Nephron progenitor cell (in vitro differentiated cells): ENCODE measurements around the gene RPS3.
"Not testable (repeated sequence)": the region's sequence is repeated elsewhere in the genome, so short reads cannot be mapped to it uniquely, and the experiment has no call there.

Experiments used
- DNase-seq: peaks from one replicate; pipeline ENCODE4 v3.0.0; 2021
- H3K27ac Mint-ChIP-seq: 2 replicates; pipeline ENCODE4 v1.8.0; 2021; ENCODE audit warnings: mild to moderate bottlenecking, moderate library complexity, mixed read lengths
- H3K27me3 Mint-ChIP-seq: 2 replicates; pipeline ENCODE4 v1.8.0; 2021; ENCODE audit warnings: mild to moderate bottlenecking, low read depth, mixed read lengths; ENCODE audit not compliant: poor library complexity
- H3K36me3 Mint-ChIP-seq: 2 replicates; pipeline ENCODE4 v1.8.0; 2021; ENCODE audit warnings: low read depth, mixed read lengths
- H3K4me1 Mint-ChIP-seq: 2 replicates; pipeline ENCODE4 v1.8.0; 2021; ENCODE audit warnings: mixed read lengths
- H3K4me3 Mint-ChIP-seq: 2 replicates; pipeline ENCODE4 v1.8.0; 2021; ENCODE audit warnings: mild to moderate bottlenecking, moderate library complexity, mixed read lengths
- H3K9me3 Mint-ChIP-seq: 2 replicates; pipeline ENCODE4 v1.8.0; 2021; ENCODE audit warnings: mild to moderate bottlenecking, moderate library complexity, mixed read lengths
- TF ChIP-seq, protein P1 (sequence below): fragments of 200-600 bp; sonication (generic); IDR thresholded peaks from 2 replicates; pipeline ENCODE4 v1.5.0; 2021; ENCODE audit warnings: antibody characterized with exemption

The RPS3 gene

DNA sequence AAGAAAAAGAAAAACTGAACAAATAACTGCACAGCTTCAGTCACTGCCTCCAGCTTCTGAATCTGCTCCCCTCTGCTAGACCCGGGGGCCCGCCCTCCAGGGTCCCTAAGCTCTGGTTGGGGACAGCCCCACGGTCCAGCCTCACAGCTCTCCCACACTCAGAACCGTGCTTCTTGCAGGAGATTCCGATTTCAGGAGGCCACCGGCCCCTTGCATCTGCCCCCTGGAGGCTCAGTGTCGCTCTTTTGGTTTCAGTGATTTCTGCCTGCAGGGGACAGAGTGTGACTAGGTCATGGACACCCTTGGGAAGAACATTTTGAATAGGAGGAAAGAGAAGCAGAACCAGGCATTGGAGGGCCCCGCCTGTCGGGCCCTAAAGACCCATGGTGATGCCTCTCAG, 23.1 kb upstream of the RPS3 start:
- no peaks in the 10 kb centered on the region for H3K36me3 Mint-ChIP-seq
- DNase-seq = no peak
- no peak overlapping the region for H3K4me3 Mint-ChIP-seq
- TF ChIP-seq, protein P1, sequence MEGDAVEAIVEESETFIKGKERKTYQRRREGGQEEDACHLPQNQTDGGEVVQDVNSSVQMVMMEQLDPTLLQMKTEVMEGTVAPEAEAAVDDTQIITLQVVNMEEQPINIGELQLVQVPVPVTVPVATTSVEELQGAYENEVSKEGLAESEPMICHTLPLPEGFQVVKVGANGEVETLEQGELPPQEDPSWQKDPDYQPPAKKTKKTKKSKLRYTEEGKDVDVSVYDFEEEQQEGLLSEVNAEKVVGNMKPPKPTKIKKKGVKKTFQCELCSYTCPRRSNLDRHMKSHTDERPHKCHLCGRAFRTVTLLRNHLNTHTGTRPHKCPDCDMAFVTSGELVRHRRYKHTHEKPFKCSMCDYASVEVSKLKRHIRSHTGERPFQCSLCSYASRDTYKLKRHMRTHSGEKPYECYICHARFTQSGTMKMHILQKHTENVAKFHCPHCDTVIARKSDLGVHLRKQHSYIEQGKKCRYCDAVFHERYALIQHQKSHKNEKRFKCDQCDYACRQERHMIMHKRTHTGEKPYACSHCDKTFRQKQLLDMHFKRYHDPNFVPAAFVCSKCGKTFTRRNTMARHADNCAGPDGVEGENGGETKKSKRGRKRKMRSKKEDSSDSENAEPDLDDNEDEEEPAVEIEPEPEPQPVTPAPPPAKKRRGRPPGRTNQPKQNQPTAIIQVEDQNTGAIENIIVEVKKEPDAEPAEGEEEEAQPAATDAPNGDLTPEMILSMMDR = no peak
- H3K27ac Mint-ChIP-seq = no peak overlapping the region
- H3K9me3 Mint-ChIP-seq = no peaks in the 10 kb centered on the region
- H3K27me3 Mint-ChIP-seq = peaks cover 23% of the 10 kb centered on the region
- peaks cover 7% of the 10 kb centered on the region for H3K4me1 Mint-ChIP-seq

DNA sequence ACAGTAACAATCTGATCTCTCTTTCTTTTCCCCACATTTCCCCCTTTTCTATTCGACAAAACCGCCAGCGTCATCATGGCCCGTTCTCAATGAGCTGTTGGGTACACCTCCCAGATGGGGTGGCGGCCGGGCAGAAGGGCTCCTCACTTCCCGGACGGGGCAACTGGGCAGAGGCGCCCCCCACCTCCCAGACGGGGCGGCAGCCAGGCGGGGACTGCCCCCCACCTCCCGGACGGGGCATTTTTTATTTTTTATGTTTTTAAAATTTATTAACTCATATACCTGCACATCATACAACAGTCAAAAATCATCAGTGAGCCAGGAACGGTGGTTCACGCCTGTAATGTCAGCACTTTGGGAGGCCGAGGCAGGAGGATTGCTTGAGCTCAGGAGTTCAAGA, 20.5 kb upstream of the RPS3 start:
- H3K4me1 Mint-ChIP-seq, DNase-seq, H3K36me3 Mint-ChIP-seq, H3K27ac Mint-ChIP-seq, H3K4me3 Mint-ChIP-seq, H3K9me3 Mint-ChIP-seq: not testable (repeated sequence)
- H3K27me3 Mint-ChIP-seq = peaks cover 16% of the 10 kb centered on the region

DNA sequence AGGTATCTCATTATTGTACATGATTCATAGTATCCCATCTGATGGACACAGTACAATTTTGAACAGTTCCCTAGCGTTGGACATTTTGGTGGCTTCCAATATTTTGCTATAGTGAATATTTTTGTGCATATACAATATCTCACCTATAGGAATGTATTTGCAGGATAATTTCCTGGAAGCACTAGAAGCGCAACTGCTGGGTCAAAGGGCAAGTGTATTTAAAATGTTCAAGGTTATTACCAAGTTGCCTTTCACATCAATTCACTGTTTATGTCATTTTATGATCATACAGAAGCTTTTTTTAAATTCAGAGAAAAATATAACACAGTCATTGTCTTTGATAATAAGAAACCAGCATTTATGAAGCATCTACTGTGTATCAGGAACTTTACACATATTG, 19.1 kb upstream of the RPS3 start:
- peaks cover 29% of the 10 kb centered on the region for H3K27me3 Mint-ChIP-seq
- H3K36me3 Mint-ChIP-seq = no peaks in the 10 kb centered on the region
- peaks cover 12% of the 10 kb centered on the region for H3K4me1 Mint-ChIP-seq
- no peak overlapping the region for H3K27ac Mint-ChIP-seq
- H3K9me3 Mint-ChIP-seq = no peaks in the 10 kb centered on the region
- no peak overlapping the region for H3K4me3 Mint-ChIP-seq
- DNase-seq = no peak
- TF ChIP-seq, protein P1 = no peak

DNA sequence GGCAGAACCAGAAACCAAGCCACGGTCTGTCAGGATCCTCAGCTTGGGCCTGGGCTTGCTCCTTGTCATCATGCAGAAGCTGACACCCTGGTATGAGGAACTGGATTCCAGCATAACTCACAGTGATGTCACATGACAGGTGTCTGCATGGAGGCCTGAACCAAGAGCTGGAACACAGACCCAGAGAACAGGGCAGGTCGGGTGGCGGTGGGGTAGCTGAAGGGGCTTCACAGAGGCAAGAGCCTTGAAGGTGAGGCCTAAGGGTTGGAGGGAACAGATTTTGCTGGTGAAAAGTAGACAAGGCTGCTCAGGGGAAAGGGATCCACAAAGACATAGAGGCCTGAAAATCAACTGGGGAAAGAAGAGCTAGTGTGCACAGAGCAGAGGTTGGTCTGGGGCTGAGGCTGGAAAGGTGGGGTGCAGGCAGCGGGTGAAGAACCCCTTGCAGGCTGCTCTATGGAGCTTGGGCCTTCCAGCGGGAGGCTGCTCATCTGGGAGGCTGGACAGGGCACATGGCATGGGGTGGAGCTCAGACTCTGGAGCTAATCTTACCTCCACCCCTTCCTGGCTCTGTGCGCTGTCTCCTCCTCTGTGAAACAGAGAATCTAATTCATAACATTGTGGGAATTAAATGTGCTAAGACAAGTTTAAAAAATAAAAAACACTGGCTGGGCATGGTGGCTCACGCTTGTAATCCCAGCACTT, 18.4 kb upstream of the RPS3 start:
- no peaks in the 10 kb centered on the region for H3K9me3 Mint-ChIP-seq
- peaks cover 27% of the 10 kb centered on the region for H3K27me3 Mint-ChIP-seq
- H3K4me3 Mint-ChIP-seq = no peak overlapping the region
- peaks cover 12% of the 10 kb centered on the region for H3K4me1 Mint-ChIP-seq
- TF ChIP-seq, protein P1 = no peak
- H3K27ac Mint-ChIP-seq = peak overlapping the region; percentile 46
- no peaks in the 10 kb centered on the region for H3K36me3 Mint-ChIP-seq
- no peak for DNase-seq

DNA sequence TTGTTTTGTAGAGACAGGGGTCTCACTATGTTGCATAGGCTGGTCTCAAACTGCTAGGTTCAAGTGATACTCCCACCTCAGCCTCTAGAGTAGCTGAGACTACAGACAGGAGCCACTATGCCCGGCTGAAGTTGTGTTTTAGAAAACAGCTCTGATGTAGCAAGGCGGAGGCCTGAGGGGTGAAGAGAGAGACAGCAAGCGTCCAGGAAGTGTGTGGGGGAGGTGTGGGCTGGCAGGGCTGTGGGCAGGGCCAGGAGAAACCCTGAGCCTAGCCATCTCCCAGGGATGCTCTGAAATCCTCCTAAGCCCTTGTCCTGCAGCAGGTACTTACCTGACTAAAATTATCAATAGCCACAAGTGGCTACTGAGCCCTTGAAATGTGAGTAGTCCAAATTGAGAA, 16.1 kb upstream of the RPS3 start:
- peaks cover 22% of the 10 kb centered on the region for H3K27me3 Mint-ChIP-seq
- peak overlapping the region; percentile 42 for H3K27ac Mint-ChIP-seq
- DNase-seq = no peak
- peaks cover 12% of the 10 kb centered on the region for H3K4me1 Mint-ChIP-seq
- no peaks in the 10 kb centered on the region for H3K36me3 Mint-ChIP-seq
- TF ChIP-seq, protein P1 = no peak
- no peak overlapping the region for H3K4me3 Mint-ChIP-seq
- H3K9me3 Mint-ChIP-seq = no peaks in the 10 kb centered on the region

DNA sequence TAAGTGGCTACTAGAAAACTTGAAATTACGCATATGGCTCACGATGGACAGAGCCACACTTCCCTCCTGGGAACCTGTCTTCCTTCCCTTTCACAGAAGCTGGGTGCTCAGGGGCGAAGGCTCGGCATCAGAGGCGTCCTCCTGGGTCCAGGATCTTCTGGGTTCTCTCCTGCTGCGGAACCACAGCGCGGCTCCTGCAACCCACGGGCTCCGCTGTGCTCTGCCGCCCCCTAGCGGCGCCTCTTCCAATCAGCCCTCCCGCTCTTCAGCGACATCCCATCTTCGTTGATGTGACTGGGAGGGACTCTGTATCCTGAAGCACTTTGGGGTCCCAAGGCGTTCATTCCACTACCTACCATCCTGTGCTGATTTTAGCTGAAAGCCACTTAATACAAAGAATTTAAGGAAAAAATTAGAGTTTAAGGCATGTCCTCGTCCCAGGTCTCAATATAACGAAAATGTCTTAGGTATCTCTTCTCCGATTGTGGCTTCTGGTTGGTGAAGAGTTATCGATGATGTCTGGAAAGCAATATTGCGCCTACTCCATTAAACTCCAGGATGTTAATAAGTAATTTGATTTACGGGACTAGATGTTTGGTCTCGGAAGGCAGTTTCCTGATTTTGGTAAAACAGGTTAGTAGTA, 14.8 kb upstream of the RPS3 start:
- Mint-ChIP-seq H3K4me3 (no peak overlapping the region), H3K27me3 (peaks cover 22% of the 10 kb centered on the region), H3K27ac (no peak overlapping the region), H3K36me3 (no peaks in the 10 kb centered on the region), H3K4me1 (peaks cover 12% of the 10 kb centered on the region), H3K9me3 (no peaks in the 10 kb centered on the region)
- TF ChIP-seq, protein P1 = peak; percentile 97
- peak; percentile 85 for DNase-seq
